Muscle of leg (tissue), 11 donors: ENCODE data around the gene CITED4. TPM values are rescaled to one million over a fixed set of nuclear protein-coding genes. Genes with fewer than 3 reads are reported as not detected.
"Not testable (repeated sequence)": the region's sequence is repeated elsewhere in the genome, so short reads cannot be mapped to it uniquely, and the experiment has no call there.

Source experiments
- DNase-seq: peaks from one replicate; pipeline ENCODE4 v3.0.0; 2013
- H3K27ac ChIP-seq: one replicate; pipeline ENCODE4 v1.5.1; 2013; ENCODE audit warnings: mild to moderate bottlenecking, low read length, control low read depth
- H3K27me3 ChIP-seq: one replicate; pipeline ENCODE4 v1.6.1; 2013; ENCODE audit warnings: low read length; ENCODE audit not compliant: control insufficient read depth, insufficient read depth
- H3K36me3 ChIP-seq: one replicate; pipeline ENCODE4 v1.6.1; 2013; ENCODE audit warnings: low read length; ENCODE audit not compliant: control insufficient read depth, insufficient read depth
- H3K4me1 ChIP-seq: one replicate; pipeline ENCODE4 v1.6.1; 2013; ENCODE audit warnings: low read length; ENCODE audit not compliant: control insufficient read depth, insufficient read depth
- H3K4me3 ChIP-seq: one replicate; pipeline ENCODE4 v1.5.1; 2013; ENCODE audit warnings: low read length, control low read depth
- H3K9me3 ChIP-seq: replicated peaks from 2 replicates; pipeline ENCODE4 v1.6.1; 2013; ENCODE audit warnings: low read depth, low read length; ENCODE audit not compliant: control insufficient read depth
- WGBS: methylation state at CpG from one replicate; pipeline ENCODE4 v1.1.5; 2013; ENCODE audit warnings: missing lambda C conversion rate; ENCODE audit not compliant: insufficient coverage; 5-methylcytosine and 5-hydroxymethylcytosine counted together
- polyA plus RNA-seq, 8 donors: library from polyadenylated mRNA; unstranded; fragments of 120-200 nt; gene quantifications; one replicate each; pipeline versions ENCODE4 v1.2.1 to v1.2.3, GENCODE V29; 2013; ENCODE audit warnings: inconsistent platforms in 1 of 8, low replicate concordance in 1 of 8; ENCODE audit not compliant: insufficient read length in 8 of 8, insufficient read depth in 1 of 8
- total RNA-seq: library from RNA; stranded (reverse); fragments of 120-200 nt; gene quantifications from one replicate; pipeline ENCODE4 v1.2.4, GENCODE V29; 2013

The CITED4 gene
- total and polyA plus RNA-seq, 9 donors = 0.95 to 3.2 (median 1.5) TPM

DNA sequence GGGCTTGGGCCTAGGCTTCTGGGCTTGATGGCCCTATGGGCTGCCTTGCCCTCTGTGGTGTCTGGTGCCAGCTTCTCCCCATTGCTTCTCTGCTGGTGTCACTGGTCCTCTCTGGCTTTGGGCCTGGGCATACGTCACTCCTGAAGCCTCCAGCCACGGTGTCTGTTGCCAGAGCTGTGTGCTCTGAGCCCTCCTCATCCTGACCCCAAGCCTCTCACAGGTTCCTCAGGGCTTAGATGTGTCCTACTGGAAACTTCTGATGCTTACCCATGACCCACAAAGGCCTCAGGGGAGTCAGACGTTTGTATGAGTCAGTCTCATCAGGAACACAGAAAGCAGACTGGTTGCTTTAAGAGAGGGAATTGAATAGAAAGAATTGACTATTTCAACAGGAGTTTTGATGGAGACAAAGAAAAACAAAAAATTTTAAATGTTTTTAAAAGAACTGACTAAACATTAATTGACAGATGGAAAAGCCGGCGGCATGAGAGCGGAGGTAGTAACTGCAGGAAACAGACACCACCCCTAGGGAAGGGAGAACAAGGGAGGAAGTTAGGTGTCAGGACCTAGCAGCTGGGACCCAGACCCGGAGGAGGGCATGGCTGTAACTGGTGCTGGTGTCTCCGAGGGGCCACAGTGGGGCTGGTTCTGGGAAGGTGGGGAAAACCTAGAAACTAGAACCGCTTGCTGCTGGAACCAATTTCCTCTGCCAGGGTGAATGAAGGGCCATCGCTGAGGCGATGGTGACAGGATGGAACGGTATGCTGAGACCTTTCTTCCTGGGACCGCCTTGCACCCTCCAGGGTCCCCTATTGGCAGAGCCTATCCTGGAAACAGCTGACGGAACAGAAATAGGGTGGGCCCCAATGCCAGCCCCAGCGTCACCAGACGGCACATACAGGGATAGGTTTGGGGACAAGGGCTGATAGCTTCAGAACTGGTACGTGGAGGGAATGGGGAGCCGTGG lies 40.0 kb upstream of the CITED4 start:
- H3K27ac ChIP-seq = peak overlapping the region; percentile 29
- H3K36me3 ChIP-seq = no peaks in the 10 kb centered on the region
- 44% methylated on average over 13 of the region's 18 CpGs for WGBS
- H3K27me3 ChIP-seq = no peaks in the 10 kb centered on the region
- no peaks in the 10 kb centered on the region for H3K9me3 ChIP-seq
- DNase-seq = peak; percentile 47
- peaks cover 3% of the 10 kb centered on the region for H3K4me1 ChIP-seq
- no peak overlapping the region for H3K4me3 ChIP-seq

DNA sequence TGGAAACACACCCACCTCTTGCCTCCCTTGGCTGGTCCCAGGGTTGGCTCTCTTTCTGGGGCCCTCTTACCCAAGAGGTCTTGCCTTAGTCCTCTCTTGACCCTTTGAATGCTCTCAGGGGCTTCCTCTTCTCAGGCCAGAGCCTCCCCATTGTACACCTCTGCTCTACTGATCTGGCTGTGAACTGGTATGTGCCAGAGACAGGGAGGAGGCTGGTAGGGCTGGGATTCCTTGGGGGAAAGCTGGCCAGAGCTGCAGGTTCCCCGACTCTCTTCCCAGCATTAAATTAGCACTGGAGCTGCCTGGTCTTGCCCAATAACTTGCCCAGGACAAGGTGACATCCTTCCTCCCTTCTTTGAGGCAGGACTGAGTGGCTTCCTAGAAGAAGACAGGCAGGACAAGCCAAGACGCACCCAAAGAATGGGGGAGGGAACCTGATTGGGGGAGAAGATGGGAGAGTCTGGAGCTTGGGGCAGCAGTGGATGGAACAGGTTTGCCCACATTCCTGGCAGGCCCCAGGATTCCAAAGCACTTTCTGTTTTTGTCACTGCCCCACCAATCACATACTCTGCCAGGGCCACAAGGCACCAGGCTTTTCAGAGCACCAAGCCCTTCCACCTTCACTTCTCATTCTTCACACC lies 37.2 kb upstream of the CITED4 start:
- DNase-seq = no peak
- Histone ChIP-seq H3K27ac (no peak overlapping the region), H3K36me3 (no peaks in the 10 kb centered on the region), H3K4me3 (no peak overlapping the region), H3K27me3 (no peaks in the 10 kb centered on the region), H3K4me1 (peaks cover 3% of the 10 kb centered on the region), H3K9me3 (peaks cover 7% of the 10 kb centered on the region)
- WGBS = no CpG with 5 or more reads among the region's 2 CpGs

DNA sequence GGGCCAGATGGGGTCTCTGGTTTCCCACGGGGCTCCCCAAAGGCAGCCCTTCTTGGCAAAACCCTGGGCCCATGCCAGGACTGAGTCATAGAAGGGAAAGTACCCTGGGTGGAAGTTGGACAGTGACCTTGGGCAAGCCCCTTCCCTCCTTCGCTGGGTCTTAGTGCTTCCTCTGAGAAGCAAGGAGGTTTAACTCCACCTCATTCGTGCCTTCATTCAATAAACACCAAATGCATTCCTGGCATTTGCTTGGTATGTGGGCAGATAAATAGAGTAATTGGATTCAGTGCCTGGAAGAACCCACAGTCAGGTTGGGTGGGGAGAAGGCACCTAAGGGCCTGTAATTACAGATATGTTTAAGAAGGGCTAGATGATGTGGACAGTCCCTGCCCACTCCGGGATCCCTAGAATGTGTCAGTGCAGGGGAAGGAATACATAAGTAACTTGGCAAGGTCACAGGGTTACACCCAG lies 36.3 kb upstream of the CITED4 start:
- WGBS = no CpG with 5 or more reads among the region's 4 CpGs
- peaks cover 3% of the 10 kb centered on the region for H3K4me1 ChIP-seq
- no peaks in the 10 kb centered on the region for H3K36me3 ChIP-seq
- H3K27ac ChIP-seq = no peak overlapping the region
- H3K4me3 ChIP-seq = no peak overlapping the region
- DNase-seq = no peak
- no peaks in the 10 kb centered on the region for H3K27me3 ChIP-seq
- peaks cover 14% of the 10 kb centered on the region for H3K9me3 ChIP-seq

DNA sequence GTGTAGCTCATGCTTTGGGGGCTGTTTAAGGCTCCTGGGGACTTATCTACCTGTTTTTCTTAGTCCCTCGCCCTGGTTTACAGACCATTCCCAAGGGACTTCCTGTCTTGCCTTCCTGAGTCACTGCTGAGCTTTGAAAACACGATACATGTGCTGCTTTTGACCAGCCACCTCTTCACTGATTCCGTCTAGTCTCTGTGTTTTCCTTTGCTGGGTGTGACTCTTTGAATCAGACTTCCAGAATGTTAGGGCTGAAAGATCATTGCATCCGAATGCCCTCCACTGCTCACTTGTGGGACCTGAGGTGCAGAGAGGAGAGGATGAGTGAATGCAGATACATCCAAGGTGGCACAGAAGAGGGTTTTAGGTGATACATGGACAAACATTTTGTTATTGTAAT lies 35.4 kb upstream of the CITED4 start:
- 71% methylated on average over 2 of the region's 4 CpGs for WGBS
- H3K4me1 ChIP-seq = peaks cover 3% of the 10 kb centered on the region
- no peak overlapping the region for H3K27ac ChIP-seq
- no peaks in the 10 kb centered on the region for H3K36me3 ChIP-seq
- DNase-seq = no peak
- H3K27me3 ChIP-seq = no peaks in the 10 kb centered on the region
- H3K9me3 ChIP-seq = peaks cover 14% of the 10 kb centered on the region
- H3K4me3 ChIP-seq = no peak overlapping the region

DNA sequence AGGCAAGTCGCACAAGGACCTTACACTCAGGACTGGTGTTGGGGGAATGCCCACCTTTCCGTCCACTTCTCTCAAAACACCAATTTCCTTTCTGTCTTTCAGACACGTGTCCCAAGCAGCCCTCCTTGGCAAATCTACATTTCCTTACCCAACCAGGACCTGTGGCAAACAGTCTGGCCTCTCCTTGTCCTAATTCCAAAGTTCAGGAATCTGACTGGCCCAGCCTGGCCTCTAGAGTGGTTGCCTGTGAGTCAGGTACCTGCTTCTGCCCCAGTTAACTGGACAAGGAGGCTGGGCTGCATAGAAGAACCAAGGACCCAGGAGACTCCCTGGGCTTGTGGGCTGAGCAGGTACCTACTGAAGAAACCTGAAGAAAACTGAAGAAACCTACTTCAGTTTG lies 34.3 kb upstream of the CITED4 start:
- Histone ChIP-seq H3K27me3 (no peaks in the 10 kb centered on the region), H3K27ac (no peak overlapping the region), H3K36me3 (no peaks in the 10 kb centered on the region), H3K4me3 (no peak overlapping the region), H3K4me1 (no peaks in the 10 kb centered on the region), H3K9me3 (peaks cover 14% of the 10 kb centered on the region)
- DNase-seq = no peak
- WGBS = 88% methylated on average over 3 of the region's 3 CpGs

DNA sequence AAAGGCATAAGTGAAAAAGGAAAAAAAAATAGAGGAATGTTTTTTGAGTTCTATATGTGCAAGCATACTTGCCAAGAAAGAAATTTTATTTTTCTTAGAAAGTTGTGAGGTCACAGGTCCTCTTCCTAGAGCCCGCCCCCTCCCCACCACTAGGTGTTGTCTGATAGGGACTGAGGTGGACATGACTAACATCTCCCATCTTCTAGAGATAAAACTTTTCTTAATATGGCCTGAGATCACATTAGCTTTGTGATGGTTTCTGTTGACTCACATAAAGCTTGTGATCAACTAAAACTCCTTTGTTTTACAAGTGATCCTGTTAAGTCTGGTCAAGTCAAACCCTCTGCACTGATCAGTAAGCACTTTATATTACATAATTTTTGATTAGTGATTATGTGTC lies 33.4 kb upstream of the CITED4 start:
- no peak overlapping the region for H3K27ac ChIP-seq
- no peaks in the 10 kb centered on the region for H3K27me3 ChIP-seq
- peaks cover 14% of the 10 kb centered on the region for H3K9me3 ChIP-seq
- no peak for DNase-seq
- H3K36me3 ChIP-seq = no peaks in the 10 kb centered on the region
- H3K4me3 ChIP-seq = no peak overlapping the region
- no peaks in the 10 kb centered on the region for H3K4me1 ChIP-seq
- WGBS = no CpG with 5 or more reads among the region's 1 CpG

DNA sequence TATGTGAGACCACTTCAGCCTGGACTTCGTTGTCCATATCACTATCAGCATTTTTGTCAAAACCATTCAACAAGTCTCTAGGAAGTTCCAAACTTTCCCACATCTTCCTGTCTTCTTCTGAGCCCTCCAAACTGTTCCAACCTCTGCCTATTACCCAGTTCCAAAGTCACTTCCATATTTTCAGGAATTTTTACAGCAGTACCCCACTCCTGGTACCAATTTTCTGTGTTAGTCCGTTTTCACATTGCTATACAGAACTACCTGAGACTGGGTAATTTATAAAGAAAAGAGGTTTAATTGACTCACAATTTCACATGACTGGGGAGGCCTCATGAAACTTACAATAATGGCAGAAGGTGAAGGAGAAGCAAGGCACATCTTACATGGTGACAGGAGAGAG lies 32.7 kb upstream of the CITED4 start:
- H3K4me3 ChIP-seq, H3K27ac ChIP-seq, H3K4me1 ChIP-seq, H3K36me3 ChIP-seq, H3K27me3 ChIP-seq, DNase-seq: not testable (repeated sequence)
- 78% methylated on average over 1 of the region's 2 CpGs for WGBS
- peaks cover 14% of the 10 kb centered on the region for H3K9me3 ChIP-seq

DNA sequence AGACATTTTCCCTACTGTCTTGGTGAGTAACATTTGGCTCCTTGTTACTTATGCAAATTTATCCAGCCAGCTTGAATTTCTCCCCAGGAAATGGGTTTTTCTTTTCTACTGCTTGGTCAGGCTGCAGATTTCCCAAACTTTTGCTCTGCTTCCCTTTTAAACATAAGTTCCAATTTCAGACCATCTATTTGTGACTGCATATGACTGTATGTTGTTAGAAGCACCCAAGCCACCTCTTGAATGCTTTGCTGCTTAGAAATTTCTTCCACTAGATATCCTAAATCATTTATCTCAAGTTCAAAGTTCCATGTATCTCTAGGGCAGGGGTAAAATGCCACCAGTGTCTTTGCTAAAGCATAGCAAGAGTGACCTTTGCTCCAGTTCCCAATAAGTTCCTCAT lies 32.3 kb upstream of the CITED4 start:
- no peak overlapping the region for H3K4me3 ChIP-seq
- H3K9me3 ChIP-seq = peaks cover 14% of the 10 kb centered on the region
- DNase-seq = no peak
- H3K27me3 ChIP-seq = no peaks in the 10 kb centered on the region
- no peak overlapping the region for H3K27ac ChIP-seq
- H3K4me1 ChIP-seq = no peaks in the 10 kb centered on the region
- H3K36me3 ChIP-seq = no peaks in the 10 kb centered on the region

DNA sequence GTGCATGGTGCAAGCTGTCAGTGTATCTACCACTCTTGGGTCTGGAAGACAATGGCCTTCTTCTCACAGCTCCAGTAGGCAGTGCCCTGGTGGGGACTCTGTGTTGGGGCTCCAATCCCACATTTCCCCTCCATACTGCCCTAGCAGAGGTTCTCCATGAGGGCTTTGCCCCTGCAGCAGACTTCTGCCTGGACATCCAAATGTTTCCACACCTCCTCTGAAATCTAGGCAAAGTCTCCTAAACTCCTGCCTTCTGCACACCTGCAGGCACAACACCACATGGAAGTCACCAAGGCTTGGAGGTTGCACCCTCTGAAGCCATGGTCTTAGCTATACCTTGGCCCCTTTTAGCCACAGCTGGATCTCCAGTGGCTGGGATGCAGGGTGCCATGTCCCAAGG lies 31.8 kb upstream of the CITED4 start:
- Histone ChIP-seq H3K4me3 (no peak overlapping the region), H3K9me3 (peaks cover 14% of the 10 kb centered on the region), H3K36me3 (no peaks in the 10 kb centered on the region), H3K27ac (no peak overlapping the region), H3K27me3 (no peaks in the 10 kb centered on the region), H3K4me1 (no peaks in the 10 kb centered on the region)
- DNase-seq = no peak

DNA sequence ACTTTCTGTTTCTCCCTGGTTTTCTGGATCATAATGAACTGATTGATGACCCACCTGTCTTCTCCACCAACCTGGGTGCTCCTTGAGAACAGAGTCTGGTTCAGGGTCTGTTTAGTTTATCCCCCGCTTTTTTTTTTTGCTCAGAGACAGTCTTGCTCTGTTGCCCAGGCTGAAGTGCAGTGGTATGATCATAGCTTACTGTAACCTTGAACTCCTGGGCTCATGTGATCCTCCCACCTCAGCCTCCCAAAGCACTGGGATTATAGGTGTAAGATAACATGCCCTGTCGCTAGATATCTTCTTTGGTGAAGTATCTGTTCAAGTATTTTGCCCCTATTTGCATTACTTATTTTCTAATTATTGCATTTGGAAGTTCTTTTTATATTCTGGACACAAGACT lies 30.2 kb upstream of the CITED4 start:
- no CpG with 5 or more reads among the region's 2 CpGs for WGBS
- Histone ChIP-seq H3K4me3 (no peak overlapping the region), H3K9me3 (peaks cover 14% of the 10 kb centered on the region), H3K4me1 (no peaks in the 10 kb centered on the region), H3K36me3 (no peaks in the 10 kb centered on the region), H3K27me3 (no peaks in the 10 kb centered on the region), H3K27ac (no peak overlapping the region)
- no peak for DNase-seq
